GM21360 (cell line): ENCODE measurements around the gene SMOC1.

Experiments used
- ATAC-seq: cut with Tn5 transposase; IDR thresholded peaks from one replicate; pipeline ENCODE4 v1.9.1; 2021; ENCODE audit warnings: mild to moderate bottlenecking, moderate library complexity; ENCODE audit not compliant: unreplicated experiment

SMOC1 gene

DNA sequence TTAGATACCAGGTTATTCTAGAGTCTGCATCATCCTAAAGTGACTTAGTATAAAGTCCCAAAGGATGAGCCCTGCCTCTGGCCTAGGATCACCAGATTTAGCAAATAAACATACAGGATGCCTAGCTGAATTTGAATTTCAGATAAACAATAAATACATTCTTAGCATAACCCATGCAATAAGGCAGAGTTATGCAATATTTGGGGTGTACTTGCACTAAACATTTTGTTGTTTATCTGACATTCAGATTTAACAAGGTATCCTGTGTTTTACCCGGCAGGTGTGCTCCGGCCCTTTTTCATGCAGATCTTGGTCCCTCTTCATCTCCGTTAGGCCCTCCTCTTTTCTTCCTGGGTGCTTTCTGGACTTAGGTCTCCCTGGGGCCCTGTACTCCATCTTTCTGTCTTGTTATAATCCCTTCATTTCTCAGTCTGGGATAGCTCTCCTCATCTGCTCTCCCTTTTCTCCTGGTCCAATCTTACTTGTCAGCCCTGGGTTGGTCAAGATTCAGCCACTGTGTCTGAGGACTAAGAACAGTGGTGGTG is 18.1 kb upstream of the SMOC1 start:
- no peak for ATAC-seq

DNA sequence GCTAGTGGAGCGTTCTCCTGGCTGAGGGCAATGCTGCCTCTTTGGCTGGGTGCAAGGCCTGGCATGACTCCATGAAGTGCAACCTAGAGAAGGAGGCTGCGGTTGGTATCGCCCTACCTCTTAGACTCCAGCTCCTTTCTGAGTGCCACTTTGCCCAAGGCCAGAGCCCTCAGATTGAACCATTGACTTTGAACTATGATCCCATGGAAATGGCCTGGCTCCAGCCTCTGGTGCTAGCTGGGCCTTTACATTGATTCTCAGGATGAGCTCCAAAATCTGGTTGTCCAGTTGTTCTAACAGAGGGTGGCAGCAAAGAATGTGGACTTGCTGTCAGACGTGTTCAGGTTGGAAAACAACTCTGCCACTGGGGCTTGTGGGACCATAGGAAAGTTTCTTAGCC is 16.1 kb upstream of the SMOC1 start:
- no peak for ATAC-seq

DNA sequence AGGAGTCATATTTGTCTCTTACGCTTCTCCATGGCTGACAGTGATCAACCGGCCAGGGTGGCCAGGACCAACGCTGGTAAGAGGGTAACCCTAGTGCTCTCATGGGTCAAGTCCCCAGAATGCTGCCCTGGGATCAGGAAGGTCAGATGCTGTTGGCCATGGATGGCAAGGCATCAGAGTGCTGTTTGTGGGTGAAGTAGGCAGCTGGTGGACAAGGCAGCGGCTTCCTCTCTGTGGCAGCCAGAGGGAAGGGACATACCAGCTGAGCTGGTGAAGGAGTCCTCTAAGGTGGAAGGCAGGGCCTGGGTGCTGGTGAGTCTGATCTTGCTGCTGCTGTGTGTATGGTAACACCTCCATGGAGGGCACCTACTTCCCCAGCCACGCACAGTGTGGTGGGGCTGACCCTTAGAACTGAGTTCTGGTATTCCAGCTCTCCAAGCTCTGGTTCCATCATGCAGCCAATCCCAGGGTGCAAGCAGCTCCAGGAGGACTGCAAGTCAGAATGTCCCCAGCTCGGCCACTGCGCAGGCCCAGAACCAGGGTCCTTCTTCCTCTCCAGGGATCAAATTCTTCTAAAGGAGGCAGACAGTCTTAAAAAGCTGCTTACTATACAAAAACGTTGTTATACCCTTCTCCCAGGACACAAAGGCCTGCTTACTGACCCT is 13.4 kb upstream of the SMOC1 start:
- ATAC-seq = no peak

DNA sequence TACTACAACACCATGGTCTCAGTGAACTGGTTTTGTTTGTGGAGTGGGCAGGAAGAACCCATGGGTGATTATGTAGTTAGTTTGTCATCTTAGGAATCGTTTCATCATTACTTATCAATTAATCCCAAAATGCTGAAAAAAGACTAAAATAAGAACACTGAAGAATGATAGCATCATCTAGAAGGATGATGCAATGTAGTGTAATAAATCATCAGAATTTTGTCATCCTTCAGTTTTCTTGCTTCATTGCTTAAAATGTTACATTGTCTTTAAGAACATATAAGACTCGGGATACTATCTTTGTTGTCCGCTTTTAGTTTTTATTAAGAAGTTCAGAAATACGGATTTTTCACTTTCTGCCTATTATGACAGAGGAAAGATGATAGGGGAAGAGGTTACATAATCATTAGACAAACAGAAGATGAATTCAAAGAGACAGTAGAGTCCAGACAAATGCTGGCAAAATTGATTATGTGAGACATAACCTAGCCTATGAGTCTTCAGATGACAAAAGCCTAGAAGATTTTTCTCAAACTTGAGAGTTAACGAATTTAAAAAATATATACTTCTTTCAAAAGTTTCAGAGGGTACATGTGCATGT is 10.8 kb upstream of the SMOC1 start:
- ATAC-seq = no peak

DNA sequence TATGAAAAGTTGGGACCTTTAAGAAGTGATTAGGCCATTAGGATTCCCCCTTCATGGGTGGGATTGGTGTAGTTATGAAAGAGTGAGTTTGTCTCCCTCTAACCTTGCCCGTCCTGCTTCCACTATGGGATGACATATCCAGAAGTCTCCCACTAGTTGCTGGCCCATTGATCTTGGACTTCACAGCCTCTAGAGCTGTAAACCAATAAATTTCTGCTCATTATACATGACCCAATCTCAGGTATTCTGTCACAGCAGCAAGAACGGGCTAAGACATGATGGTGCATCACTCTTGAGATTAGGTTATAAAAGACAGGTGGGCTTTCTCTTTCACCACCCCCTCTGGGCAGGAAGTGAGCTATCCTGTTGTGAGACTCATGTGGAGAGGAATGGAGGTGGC is 8.6 kb upstream of the SMOC1 start:
- no peak for ATAC-seq

DNA sequence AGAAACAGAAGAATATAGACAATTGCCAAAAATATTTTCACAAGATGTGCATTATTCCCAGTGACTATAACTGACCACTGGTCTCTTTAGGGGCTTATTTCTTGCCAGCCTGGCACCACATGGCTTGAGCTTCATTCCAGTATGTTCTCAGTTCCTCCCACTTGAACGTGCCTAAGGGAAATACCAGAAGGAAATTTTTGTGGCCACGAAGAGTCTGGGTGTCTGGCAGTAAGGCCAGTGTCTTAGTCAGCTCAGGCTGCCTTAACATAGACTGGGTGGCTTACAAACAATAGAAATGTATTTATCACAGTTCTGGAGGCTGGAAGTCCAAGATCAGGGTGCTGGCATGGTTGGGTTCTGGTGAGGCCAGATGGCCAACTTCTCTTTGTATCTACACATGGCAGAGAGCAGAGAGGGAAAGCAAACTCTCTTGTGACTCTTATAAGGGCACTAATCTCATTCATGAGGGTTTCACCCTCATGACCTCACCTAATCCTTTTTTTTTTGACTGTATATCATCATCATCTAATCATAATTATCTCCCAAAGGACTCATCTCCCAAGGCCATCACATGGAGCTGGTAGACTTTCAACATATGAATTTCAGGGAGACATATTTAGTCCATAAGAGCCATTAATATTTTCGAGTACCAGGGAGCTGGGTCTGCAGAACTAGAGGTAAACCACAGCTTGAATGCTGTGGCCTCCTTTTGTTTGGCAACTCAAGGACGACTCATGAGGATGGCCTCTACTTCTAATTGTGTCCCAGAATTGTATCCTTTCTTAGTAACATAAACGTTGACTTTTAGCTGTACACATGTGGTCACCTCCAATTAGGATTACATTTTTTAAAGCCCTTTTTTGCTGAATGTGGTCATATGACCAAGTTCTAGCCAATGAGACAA is 5.1 kb upstream of the SMOC1 start:
- no peak for ATAC-seq

DNA sequence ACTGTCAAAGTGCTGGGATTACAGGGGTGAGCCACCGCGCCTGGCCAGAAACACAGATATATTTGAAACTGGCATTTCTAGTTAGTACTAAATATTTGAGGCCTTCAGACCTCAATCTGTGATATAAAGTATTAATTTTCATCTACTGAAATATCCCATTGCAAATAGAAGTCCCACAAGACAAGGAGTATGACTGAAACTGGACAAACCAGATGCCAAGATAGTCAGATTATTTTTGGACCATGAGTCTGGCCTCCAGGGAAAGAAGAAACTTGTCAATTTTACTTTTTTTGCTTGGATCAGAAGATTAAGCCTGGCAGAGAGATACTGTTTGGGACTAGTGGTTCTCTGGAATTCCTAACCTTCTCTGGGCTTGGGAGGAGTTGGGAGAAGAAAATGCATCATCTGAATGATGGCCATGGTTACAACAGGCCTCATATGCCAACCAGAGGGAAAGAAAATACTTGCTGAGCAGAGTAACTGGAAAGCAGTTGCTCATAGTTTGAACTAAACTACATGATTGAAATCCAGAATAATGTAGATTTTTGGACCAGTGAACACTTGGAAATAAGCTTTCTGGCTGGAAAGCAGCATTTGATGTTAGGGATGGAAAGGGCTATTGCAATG is 2.9 kb upstream of the SMOC1 start:
- no peak for ATAC-seq

DNA sequence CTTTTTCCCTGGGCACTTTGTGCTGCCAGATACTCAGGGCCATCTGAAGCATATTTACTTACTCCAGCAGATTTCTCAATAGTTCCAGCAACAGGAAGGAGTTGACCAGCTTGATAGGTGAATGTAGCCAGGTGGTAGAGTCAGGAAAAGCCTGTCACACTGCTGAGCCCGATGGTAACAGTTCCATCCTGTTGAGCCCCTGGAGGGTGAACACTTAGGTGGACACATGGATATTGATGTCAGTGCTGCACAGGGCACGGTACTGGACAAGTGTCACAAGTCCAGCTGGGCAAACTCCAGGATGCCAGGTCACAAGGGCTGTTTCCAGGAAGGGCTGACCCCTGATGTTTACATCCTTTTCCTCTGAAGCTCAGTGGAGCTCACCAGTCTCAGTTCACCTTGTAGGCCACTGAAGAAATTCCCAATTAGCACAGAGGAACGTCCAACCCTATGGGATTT is 2.3 kb upstream of the SMOC1 start:
- no peak for ATAC-seq

DNA sequence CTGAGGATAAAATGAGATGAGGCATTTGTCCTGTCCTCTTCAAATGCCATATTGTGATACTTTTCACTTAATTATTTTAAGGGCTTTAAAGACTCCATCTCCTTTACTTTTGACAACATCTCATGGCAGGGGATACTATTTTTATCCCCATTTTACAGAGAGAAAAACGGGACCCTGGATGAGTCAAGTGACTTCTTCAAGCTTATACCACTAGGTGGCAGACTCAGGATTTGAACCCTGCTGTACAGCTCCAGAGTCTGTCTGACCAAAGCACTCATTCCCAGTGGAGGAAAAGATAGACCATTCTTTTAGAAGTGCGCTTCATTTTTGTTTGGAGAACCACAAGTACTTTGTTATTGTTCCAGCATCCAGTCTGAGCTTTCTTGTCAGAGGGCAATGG is 1.7 kb upstream of the SMOC1 start:
- no peak for ATAC-seq

DNA sequence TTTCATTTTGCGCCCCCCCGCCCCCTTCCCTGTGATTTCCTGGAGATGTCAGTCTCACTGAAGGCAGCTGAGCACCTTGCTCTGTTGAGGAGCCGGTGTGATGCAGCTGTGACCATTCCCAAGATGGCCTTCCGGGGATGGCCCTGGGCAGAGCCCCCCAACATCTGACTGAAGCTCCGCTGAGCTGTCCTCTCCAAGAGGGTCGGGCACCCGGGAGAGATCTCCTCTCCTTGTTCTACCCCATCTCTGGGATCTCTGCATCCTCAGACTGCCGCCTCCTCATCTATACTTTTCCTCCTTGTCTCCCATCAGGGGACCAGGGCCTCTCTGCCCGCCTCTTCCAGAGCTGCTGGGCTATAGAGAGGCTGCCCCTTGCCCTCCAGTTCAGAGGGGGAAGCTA is 965 bp upstream of the SMOC1 start:
- ATAC-seq = no peak

DNA sequence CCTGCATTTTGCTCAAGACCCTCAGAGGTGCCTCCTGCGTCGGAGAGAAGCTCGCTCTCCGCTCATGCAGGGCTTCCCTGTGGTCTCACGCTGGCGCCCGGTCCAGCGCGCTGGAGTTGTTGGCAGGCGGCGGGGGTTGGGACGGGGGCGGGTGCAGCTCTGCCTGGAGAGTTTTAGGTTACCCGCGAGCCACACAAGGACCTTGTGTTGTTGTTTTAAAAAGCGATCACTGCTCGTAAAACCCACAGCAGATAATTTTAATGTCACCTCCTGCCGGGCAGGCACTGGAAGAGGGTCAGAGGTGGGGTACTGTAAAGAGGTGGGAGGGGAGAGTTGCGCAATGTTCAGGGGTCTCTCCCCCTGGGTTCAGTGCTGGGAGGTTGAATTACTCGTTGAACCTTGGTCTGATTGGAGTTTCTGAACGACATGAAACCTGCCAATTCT is 850 bp downstream of the SMOC1 start:
- no peak for ATAC-seq

DNA sequence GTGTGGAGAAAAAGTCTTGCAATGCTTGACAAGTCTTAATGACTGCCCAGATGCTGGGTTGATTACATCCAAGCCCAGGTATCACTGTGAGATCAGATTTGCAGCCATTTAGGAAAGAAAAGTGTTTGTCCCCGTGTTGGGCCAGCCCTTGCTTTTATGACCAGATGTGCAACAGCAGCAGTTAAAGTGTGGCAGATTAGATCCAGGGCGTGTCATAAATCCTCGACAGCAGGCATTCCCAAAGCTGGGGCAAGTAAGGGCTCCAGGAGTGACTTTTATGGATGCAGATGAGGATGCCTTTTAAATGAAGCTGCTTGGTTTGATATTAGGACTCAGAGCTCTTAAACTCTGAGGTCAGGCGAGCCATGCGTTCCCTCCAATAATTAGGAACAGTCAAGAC is 1.7 kb downstream of the SMOC1 start:
- no peak for ATAC-seq

DNA sequence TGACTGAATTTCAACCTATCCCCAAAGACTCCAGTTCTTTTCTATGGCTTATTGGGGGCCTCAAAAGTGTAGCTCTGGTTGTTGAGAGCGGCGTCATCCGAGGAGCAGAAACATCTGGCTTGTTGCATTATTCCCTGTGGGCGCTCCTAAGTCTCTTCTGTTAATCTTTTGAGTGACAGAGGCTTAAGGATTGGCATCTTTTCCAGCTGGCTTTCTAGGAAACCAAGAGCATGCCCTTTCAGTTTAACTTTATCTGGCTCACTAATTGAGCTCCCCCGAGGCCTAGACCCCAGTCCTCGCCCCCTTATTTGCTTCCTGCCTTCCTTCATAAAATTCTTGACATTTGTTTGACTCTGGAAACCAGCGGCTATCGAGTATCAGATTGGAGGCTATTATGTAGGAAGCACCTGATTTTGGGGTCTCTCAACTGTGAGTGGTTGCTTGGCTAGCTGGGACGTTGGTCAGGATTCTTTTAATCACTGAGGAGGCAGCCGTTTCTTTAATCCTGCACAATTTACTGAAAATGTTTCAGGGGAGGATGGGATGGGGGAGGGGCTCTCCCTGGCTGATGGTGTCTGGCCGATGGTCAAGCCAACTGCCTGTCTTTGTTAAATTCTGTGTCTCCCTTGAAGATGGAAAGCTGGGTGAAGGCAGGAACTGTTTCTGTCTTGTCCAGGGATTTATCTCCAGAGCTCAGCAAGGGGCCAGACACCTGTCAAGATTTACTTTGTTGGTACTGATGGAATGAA is 3.1 kb downstream of the SMOC1 start:
- ATAC-seq = no peak

DNA sequence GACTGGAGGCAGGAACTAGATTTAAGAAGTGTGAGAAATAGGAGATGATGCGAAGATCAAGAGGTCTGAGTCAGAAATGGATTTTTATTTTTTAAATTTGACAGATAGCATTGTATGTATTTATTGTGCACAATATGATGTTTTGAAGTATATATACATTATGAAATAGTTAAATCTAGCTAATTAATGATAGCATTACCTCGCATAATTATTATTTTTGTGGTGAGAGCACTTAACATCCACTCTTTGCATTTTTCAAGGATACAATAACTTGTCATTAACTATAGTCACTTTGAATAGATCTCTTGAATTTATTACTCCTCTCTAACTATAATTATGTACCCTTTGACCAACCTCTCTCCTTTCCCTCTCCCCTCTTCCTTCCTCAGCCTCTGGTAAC is 3.7 kb downstream of the SMOC1 start:
- no peak for ATAC-seq

DNA sequence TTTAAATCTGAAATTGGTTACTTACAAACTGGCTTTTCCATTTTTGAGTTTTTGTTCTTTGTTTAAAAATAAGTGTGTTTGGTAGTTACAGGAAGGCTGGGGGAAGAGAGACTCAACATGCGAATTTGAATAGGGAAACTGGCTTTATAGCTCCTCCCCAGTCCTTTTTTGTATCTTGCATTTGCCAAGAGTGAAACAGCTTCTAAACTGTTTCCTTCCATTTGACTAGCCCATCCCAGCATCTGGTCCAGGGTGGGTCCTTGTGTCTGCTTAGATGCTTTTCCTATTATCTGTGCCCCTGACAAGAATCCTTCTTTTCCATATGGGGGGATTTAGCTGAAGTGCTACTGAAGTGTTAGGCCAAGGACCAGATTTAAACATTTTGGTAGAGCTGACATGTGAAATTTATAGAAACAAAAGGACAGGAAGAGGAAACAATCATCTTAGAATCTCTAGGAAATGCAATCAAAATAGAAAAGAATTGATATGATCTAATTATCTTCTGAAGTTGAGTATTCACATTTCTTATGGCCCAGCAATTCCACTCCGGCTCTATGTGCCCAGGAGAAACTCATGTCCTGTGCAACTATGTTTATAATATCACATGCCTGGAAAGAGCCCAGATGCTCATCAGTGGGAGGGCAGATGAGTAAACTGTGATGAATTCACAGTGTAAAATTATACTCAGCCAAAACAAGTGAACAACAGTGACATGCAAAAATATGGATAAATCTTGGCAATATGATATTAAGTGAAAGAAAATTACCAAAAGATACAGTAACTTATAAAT is 7.4 kb downstream of the SMOC1 start:
- no peak for ATAC-seq

DNA sequence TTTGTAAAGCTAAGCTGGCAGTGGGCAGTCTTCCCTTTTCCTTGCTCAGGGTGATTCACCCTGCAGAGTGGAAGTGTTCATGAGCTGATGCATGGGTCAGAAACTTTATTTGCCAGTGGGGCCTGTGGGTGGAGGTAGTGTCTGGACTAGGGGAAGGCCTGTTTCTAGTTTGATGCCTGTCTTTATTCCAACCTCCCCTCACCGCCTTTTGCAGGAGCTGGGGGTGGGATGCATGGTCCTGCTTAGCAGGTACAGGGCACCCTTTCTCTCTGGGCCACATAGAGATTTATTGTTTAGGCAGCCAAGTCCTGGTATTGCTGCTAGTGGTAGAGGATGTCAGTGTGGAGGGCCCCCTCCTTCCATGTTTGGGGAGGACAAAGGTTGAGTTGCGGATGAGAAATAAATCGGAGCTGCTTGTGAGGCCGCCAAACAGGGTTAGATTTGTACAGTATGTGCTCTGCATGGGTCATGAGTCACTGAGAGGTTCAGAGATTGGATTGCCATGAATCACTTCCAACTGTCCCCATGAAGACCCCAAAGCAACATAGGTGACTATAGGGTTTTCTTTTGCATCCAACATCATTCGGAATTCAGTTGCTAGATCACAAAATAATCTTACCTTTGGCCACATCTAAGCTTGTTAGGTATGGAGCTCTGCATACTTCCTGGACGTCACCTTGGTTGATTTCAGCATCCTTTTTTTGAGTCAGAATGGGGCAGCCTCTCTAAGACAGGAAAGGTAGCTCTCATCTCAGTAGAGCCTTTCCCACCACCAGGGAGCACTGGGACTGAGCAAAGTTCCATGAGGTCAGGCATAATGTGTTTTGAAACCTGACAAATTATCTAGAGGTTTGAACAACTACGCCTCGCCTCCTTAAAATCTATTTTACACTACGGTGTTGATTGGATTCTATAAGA is 8.8 kb downstream of the SMOC1 start:
- no peak for ATAC-seq

DNA sequence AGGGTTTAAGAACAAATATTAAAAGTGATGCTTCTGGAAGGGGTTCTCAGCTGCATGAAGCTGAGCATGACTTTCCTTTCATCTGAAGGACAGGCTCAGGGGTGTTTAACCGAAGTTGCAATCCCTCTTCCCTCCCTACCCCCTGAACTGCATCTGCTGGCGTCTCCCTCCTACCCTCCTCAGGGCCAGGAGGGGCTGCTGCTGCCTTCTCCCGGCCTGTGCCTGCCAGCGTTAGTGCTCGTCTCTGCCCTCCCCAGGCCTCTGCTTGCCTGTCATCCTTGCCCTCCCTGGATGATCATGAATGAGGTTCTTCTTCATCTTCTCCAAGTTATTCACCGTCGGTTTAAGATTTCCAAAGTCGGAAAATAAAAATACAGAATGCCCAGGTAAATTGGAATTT is 12.2 kb downstream of the SMOC1 start:
- no peak for ATAC-seq

DNA sequence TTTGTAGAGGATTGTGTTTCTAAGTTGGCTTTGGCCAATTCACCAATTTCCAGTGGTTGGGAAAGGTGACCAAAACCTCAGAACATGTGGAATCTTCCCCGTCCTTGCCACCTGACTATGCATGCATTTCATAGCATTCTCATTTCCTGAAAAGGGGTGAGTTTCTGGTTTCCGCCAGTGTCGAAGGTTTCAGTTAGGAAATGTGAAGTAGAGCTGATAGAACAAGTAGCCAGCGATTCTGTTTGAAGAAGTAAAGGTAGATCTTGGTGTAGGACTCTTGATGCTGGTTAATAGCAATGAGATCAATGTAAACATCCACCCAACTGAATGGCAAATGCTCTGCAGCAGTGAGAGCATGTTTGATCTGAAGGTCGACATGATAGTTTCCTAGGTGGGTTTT is 15.9 kb downstream of the SMOC1 start:
- no peak for ATAC-seq

DNA sequence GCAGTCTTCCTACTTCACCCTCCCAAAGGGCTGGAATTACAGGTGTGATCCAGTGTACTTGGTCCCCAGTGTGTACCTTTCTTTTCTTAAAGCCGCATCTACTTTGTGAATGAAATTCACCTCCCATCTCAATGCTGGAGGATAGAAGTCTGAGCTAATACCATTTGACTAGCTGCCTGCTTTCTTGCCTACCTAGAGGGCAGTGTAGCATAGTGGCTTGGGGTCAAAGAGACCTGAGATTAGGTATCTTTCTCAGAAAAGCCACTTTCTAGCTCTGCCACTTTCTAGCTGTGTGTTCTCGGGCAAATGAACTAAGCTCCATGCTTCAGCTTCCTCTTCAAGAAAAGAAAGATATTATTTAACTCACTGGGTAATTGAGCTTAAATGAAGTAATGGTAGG is 16.9 kb downstream of the SMOC1 start:
- ATAC-seq = no peak
